ENCODE data around the gene MUCL3.
A peak's percentile ranks its signal among the peaks of the same experiment; 100 is the strongest.
"Not testable (repeated sequence)": the region's sequence is repeated elsewhere in the genome, so short reads cannot be mapped to it uniquely, and the experiment has no call there.

Gene MUCL3

GRCh38 chr6:30981942-30982772 is 41.4 kb downstream of the MUCL3 start:
- no peak for DNase-seq

DNA sequence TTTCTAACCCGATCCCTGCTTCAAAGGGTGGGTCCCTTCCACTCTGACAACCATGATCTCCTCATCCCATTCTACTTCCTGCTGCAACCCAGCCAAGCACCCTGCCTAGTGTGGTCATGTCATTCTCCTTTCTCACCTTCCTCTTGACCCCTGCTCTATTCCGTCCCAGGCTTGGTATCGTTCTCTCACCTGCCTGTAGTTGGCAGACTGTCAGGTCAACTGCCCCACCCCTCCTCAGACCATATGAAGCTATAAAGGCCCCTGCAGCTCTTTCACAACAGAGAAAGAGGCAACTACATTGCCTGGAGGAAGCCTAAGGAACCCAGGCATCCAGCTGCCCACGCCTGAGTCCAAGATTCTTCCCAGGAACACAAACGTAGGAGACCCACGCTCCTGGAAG is 42.7 kb downstream of the MUCL3 start, which contains the start of gene MUC21:
Gene MUC21 (plus strand): TSS at position 280 of the 400 bp plus-strand sequence. CDS start 241 bp downstream, outside the sequence.
- DNase-seq: no peak

DNA sequence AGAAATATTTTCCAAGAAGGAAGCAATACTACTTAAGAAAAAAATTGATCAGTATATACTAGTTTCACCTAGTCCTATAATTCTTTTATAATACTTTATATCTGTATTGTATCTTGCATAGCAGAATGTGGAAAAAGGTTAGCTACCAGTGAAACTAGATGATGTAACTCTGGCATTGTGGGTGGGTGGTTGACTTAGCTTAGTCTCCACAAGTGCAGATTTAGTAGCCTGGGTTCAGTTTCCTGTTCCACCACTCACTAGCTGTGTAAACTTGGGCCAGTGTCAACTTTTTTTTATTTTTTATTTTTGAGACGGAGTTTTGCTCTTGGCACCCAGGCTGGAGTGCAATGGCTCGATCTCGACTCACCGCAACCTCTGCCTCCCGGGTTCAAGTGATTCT is 44.7 kb downstream of the MUCL3 start:
- no peak for DNase-seq

DNA sequence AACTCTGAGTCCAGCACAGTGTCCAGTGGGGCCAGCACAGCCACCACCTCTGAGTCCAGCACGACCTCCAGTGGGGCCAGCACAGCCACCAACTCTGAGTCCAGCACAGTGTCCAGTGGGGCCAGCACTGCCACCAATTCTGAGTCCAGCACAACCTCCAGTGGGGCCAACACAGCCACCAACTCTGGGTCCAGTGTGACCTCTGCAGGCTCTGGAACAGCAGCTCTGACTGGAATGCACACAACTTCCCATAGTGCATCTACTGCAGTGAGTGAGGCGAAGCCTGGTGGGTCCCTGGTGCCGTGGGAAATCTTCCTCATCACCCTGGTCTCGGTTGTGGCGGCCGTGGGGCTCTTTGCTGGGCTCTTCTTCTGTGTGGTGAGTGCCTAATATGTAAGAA is 46.5 kb downstream of the MUCL3 start:
- no peak for DNase-seq

- DNase-seq: no peak
Measured at GRCh38 chr6:30988209-30988825, 47.5 kb downstream of the MUCL3 start.

DNA sequence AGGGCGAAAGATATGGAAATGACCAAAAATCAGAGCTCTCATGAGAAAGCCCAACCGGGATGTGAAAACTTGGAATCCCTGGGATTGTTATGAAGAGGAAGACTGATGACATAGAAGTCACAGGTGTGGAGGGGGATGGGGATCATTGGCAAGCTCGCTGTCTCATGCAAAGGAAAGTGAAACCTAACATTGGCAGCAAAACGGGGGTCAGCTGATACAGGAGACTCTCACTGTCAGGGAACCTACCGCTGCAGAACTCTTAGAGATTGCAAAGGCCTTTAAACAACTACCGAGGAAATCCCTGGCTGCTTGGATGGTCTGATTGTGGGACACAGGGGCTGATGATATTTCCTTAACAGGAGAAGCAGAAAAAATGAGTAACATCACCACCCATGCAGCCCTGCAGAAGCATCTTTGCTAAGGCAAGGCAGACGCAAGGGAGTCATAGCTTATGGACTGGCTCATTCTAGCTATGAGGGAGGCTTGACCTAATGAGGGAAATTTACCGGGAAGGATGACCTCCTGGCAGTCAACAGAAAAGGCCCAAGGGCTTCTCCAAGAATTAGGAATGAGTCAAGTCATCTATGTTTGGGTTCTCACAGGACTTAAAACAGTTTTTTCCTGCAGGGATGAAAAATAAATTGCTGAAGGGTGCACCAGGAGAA is 49.8 kb downstream of the MUCL3 start:
- DNase-seq: peak; percentile 20

GRCh38 chr6:30991891-30992290 is 51.1 kb downstream of the MUCL3 start:
- DNase-seq: no peak

- no peak for DNase-seq
Measured at GRCh38 chr6:30997301-30997700, 56.5 kb downstream of the MUCL3 start.

DNA sequence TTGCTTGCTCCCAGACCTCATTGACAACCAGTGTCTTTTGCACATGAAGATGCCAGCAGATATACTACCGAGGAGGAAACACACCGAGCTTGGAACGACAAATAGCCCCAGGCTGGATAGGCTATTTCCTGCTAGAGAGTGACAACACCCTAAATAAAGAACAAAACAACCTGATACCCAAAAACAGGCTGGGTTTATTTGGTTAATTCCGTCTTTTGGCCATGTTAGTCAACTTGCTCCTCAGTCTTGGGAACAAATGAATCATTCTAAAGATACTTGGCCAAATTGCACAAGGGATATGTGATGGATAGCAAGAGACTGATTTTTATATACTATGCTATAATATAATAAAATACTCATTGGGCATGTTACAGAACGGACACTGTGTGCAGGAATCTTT is 58.0 kb downstream of the MUCL3 start:
- DNase-seq: no peak

- not testable (repeated sequence) for DNase-seq
Measured at GRCh38 chr6:31000067-31000860, 59.5 kb downstream of the MUCL3 start.

DNA sequence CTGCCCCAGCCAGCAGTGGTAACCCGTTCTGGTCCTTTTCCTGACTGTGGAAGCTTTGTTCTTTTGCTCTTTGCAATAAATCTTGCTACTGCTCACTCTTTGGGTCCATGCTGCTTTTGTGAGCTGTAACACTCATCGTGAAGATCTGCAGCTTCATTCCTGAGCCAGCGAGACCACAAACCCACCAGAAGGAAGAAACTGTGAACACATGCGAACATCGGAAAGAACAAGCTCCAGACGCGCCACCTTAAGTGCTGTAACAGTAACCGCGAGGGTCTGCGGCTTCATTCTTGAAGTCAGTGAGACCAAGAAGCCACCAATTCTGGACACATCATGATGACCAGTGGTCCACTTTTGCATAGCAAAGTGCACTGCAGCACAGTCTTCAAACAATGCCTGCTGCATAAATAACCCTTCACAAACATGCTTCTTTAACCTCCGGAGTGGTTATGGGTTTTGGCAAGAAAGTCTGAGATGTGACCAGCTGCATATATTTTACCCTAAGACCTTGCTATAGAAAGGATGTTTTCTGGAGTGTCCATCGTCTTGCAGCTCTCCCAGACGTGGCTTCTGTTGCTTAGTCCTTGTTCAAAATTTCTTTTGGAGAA is 60.6 kb downstream of the MUCL3 start:
- no peak for DNase-seq

- no peak for DNase-seq
Measured at GRCh38 chr6:31002471-31002870, 61.7 kb downstream of the MUCL3 start.
